DOHH2 (cell line): ENCODE measurements around the gene FBXL13.
A peak's percentile ranks its signal among the peaks of the same experiment; 100 is the strongest.

ENCODE experiments used
- H3F3A ChIP-seq: fragments of 200-600 bp; sonication (generic), shearing (Covaris generic); 2 replicates; pipeline ENCODE4 v1.6.0; 2016; ENCODE audit warnings: antibody characterized with exemption, mild to moderate bottlenecking; ENCODE audit not compliant: control insufficient read depth, insufficient read depth
- H3K27ac ChIP-seq: fragments of 200-600 bp; sonication (generic); 2 replicates; pipeline ENCODE4 v1.5.1; 2014; ENCODE audit warnings: low read depth, mild to moderate bottlenecking, low read length, moderate library complexity
- H3K27me3 ChIP-seq: fragments of 200-600 bp; sonication (generic); 2 replicates; pipeline ENCODE4 v1.6.1; 2014; ENCODE audit warnings: mild to moderate bottlenecking, low read length, mixed read lengths; ENCODE audit not compliant: control insufficient read depth
- H3K36me3 ChIP-seq: fragments of 200-600 bp; sonication (generic); 2 replicates; pipeline ENCODE4 v1.6.1; 2014; ENCODE audit warnings: mild to moderate bottlenecking, low read length, moderate library complexity, mixed read lengths; ENCODE audit not compliant: control insufficient read depth
- H3K4me1 ChIP-seq: fragments of 200-600 bp; sonication (generic); 2 replicates; pipeline ENCODE4 v1.6.1; 2014; ENCODE audit warnings: mild to moderate bottlenecking, low read length, mixed read lengths; ENCODE audit not compliant: control insufficient read depth
- H3K4me2 ChIP-seq: fragments of 200-600 bp; sonication (generic); 2 replicates; pipeline ENCODE4 v1.6.0; 2014; ENCODE audit warnings: mild to moderate bottlenecking, low read length, moderate library complexity
- H3K4me3 ChIP-seq: fragments of 200-600 bp; sonication (generic); 2 replicates; pipeline ENCODE4 v1.5.1; 2014; ENCODE audit warnings: mild to moderate bottlenecking, low read length, mixed read lengths
- H3K79me2 ChIP-seq: fragments of 200-600 bp; sonication (generic); 2 replicates; pipeline ENCODE4 v1.6.1; 2014; ENCODE audit warnings: mild to moderate bottlenecking, low read length, mixed read lengths; ENCODE audit not compliant: control insufficient read depth
- H3K9me2 ChIP-seq: fragments of 200-600 bp; sonication (generic); replicated peaks from 2 replicates; pipeline ENCODE4 v1.6.1; 2014; ENCODE audit warnings: mild to moderate bottlenecking, low read length, mixed read lengths; ENCODE audit not compliant: control insufficient read depth
- H3K9me3 ChIP-seq: fragments of 200-600 bp; sonication (generic); 2 replicates; pipeline ENCODE4 v1.6.1; 2014; ENCODE audit warnings: antibody characterized with exemption, low read length, mixed read lengths; ENCODE audit not compliant: control insufficient read depth, insufficient read depth
- H4K20me1 ChIP-seq: fragments of 200-600 bp; sonication (generic); 2 replicates; pipeline ENCODE4 v1.6.0; 2014; ENCODE audit warnings: low read depth, mild to moderate bottlenecking, antibody characterized with exemption, low read length, moderate library complexity; ENCODE audit not compliant: control insufficient read depth, insufficient read depth
- CTCF ChIP-seq: fragments of 200-600 bp; sonication (generic); IDR thresholded peaks from one replicate; pipeline ENCODE4 v1.5.1; 2014; ENCODE audit warnings: antibody characterized with exemption, mild to moderate bottlenecking, low read depth, low read length; ENCODE audit not compliant: poor library complexity, severe bottlenecking
- EZH2phosphoT487 ChIP-seq: fragments of 200-600 bp; sonication (generic); IDR thresholded peaks from 2 replicates; pipeline ENCODE4 v1.6.1; 2017; ENCODE audit warnings: borderline replicate concordance, mild to moderate bottlenecking, antibody characterized with exemption, low read length, moderate library complexity, mixed read lengths

The FBXL13 gene

GRCh38 chr7:103065667-103066066 lies 8.9 kb downstream of the FBXL13 start:
- Histone ChIP-seq H3K4me3 (no peak overlapping the region), H3K9me2 (no peaks in the 10 kb centered on the region), H3K27ac (no peak overlapping the region), H3F3A (peaks cover 6% of the 10 kb centered on the region; the same call in 1 of the 2 replicates), H3K36me3 (no peaks in the 10 kb centered on the region), H3K79me2 (no peaks in the 10 kb centered on the region), H3K9me3 (no peaks in the 10 kb centered on the region), H3K4me2 (no peak overlapping the region), H3K4me1 (peaks cover 25% of the 10 kb centered on the region), H3K27me3 (no peaks in the 10 kb centered on the region), H4K20me1 (no peaks in the 10 kb centered on the region)
- peak; percentile 99 for TF ChIP-seq CTCF
- no peak for TF ChIP-seq EZH2phosphoT487

- no peaks in the 10 kb centered on the region for H3K36me3 ChIP-seq
- no peak overlapping the region for H3K4me3 ChIP-seq
- no peaks in the 10 kb centered on the region for H3K9me3 ChIP-seq
- peaks cover 6% of the 10 kb centered on the region; the same call in 1 of the 2 replicates for H3F3A ChIP-seq
- H3K4me1 ChIP-seq = peaks cover 32% of the 10 kb centered on the region
- no peaks in the 10 kb centered on the region for H3K79me2 ChIP-seq
- H3K4me2 ChIP-seq = no peak overlapping the region
- no peaks in the 10 kb centered on the region for H4K20me1 ChIP-seq
- TF ChIP-seq CTCF (peak; percentile 4), EZH2phosphoT487 (no peak)
- no peak overlapping the region for H3K27ac ChIP-seq
- H3K9me2 ChIP-seq = no peaks in the 10 kb centered on the region
- H3K27me3 ChIP-seq = no peaks in the 10 kb centered on the region
These were observed 10.7 kb downstream of the FBXL13 start for GRCh38 chr7:103063895-103064294.

DNA sequence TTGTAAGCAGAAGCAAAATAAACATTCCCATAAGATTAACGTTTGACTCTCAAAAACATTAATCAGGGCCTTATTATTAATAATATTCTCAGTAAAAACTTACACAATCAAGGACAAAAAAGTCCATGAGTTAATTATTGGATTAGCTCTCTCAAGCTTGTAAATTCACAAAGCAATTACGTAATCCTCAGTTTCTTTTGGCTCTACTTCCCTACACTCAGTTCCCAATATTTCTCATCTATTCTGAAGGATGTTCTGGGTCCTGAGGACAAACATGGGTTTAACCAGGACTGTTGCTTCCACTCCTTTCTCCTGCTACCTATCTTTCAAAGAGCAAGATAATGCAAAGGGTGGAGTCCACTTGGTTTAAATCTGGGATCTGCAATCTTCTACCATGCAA lies 15.1 kb downstream of the FBXL13 start:
- no peak overlapping the region for H3K4me2 ChIP-seq
- no peaks in the 10 kb centered on the region for H3K36me3 ChIP-seq
- peaks cover 6% of the 10 kb centered on the region; the same call in 1 of the 2 replicates for H3F3A ChIP-seq
- peaks cover 48% of the 10 kb centered on the region for H3K4me1 ChIP-seq
- no peaks in the 10 kb centered on the region for H3K79me2 ChIP-seq
- H3K9me2 ChIP-seq = no peaks in the 10 kb centered on the region
- TF ChIP-seq CTCF (no peak), EZH2phosphoT487 (no peak)
- no peaks in the 10 kb centered on the region for H4K20me1 ChIP-seq
- no peak overlapping the region for H3K4me3 ChIP-seq
- no peaks in the 10 kb centered on the region for H3K27me3 ChIP-seq
- no peaks in the 10 kb centered on the region for H3K9me3 ChIP-seq
- no peak overlapping the region for H3K27ac ChIP-seq
